GM21717 (cell line): ENCODE measurements around the gene ARHGAP15.

Source experiments
- ATAC-seq: cut with Tn5 transposase; IDR thresholded peaks from one replicate; pipeline ENCODE4 v1.9.1; 2021; ENCODE audit warnings: mild to moderate bottlenecking, moderate library complexity; ENCODE audit not compliant: unreplicated experiment

The ARHGAP15 gene

GRCh38 chr2:143559147-143559546 lies 429.9 kb downstream of the ARHGAP15 start:
- no peak for ATAC-seq

DNA sequence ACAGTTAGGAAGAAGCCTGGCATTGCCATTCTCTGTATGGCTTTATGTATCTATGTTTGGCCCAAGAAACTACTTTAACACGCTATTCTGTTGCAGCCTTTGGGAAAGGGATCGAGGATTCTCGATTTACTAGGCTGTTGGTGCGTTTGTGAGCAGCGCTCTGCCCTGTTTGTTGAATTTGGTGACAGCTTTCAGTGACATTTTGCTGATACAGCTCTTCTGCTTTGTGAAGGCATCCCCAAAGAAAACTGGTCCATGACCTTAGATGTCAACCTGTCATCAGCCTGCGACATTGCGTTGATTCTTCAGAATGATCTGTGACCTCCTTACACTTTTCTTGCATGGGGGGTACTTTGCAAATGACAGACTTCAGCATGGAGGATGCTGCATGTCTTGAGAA lies 431.5 kb downstream of the ARHGAP15 start:
- no peak for ATAC-seq

DNA sequence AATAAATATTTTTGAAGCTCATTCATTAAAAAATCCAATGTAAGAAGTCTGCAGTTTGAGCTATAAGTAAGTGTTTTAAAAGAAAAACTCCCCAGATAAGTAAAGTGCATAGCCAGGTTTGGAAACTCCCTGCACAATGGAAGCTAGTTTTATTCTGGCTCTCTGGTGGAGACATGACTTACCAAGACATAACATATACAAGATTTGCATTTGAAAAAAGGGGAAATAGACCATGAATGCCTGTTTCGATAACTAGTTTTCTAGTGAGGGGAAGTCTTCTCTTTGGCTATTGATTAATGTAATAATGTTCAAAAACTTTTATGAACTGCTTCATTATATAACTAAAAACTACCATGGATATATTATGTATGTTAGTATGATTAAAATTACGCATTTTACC lies 435.2 kb downstream of the ARHGAP15 start:
- peak; percentile 66 for ATAC-seq

DNA sequence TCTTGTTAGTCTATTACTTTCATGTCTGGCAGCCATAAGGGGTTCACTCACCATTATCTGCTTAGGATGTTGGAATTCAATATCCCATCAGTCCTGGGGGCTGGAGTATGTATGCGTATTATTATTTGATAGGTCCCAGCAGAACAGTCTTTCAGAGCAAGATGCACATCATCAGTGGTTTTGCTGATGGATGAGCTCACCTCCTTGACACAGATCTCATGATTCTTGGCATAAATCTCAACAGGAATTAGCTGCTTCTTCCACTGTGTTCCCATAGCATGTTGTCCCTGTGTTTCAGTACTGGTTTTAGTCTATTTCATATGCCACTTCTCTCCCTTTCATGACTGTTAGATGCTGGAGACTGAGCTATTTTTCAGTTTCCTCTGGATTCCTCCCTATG lies 442.5 kb downstream of the ARHGAP15 start:
- no peak for ATAC-seq

GRCh38 chr2:143572421-143572820 lies 443.2 kb downstream of the ARHGAP15 start:
- ATAC-seq, result no peak

- no peak for ATAC-seq
These were observed 444.9 kb downstream of the ARHGAP15 start for GRCh38 chr2:143574069-143574468.

DNA sequence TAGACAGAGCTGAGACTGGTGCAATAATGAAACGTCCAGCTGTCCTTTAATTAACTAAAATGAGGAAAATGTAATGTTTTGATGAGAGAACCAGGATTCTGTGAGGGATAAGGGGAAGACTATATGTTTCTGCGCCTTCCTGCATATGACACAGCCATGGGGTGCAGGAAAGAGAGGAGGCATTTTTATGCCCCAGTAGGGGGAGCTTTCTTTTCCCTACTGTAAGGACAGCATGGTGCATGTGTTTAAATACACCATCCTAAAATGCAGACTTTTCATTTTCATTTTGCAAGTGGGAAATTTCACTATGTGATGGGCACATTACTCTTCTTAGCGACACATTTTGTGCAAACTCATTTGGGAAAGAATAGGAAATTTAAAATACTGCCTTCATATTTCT lies 446.1 kb downstream of the ARHGAP15 start:
- no peak for ATAC-seq

GRCh38 chr2:143577489-143577888 lies 448.3 kb downstream of the ARHGAP15 start:
- ATAC-seq, result no peak

- ATAC-seq, result no peak
These were observed 450.2 kb downstream of the ARHGAP15 start for GRCh38 chr2:143579456-143579855.

GRCh38 chr2:143581134-143581533 lies 451.9 kb downstream of the ARHGAP15 start:
- ATAC-seq, result no peak

DNA sequence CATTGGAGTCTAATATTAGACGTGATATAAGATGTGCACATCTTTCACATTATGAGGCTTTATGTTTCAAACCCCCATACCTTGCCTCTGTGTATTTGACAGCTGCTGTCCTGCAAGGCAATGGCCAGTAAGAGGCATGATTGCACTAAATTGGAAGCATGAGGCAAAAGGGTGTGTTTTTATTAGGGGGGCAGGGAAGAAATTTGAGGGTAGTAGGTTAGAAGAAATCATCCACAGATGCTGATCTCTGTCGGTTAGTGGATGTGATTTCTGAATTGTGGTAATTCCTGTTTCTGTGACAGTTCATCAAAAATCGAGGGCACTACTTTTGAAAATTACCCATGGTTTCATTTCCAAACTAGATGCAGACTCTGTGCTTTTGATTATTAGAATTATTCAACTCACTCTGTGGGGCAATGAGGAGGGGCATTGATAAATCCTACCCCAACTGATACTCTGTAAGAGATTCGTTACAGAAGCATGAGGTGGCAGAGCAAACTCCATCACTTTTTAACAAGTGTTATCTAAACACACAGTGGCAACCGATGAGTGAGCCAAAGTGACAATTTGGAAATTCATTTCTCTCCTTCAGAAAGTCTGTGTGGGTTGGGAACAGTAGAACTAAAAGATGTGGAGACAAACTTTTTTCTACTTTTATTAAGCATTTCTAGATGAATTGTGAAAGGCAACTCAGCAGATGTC lies 453.0 kb downstream of the ARHGAP15 start:
- ATAC-seq, result no peak

DNA sequence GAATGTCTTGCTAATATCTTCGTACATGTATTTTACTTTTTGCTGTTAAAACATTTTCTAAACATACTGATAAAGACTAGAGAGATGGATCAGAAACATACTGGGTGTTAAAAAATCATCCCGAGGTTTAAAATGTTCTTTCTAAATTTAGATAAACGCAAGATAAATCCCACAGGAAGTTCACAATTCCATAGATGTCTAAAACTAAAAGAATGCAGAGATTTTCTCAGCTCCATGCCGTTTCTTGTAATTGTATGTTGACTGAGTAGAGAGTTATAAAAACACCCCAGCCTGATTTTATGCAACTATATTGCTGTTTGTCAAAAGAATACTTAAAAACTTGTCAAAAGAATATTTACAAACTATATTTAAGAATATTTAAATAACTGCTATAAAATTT lies 455.7 kb downstream of the ARHGAP15 start:
- no peak for ATAC-seq

DNA sequence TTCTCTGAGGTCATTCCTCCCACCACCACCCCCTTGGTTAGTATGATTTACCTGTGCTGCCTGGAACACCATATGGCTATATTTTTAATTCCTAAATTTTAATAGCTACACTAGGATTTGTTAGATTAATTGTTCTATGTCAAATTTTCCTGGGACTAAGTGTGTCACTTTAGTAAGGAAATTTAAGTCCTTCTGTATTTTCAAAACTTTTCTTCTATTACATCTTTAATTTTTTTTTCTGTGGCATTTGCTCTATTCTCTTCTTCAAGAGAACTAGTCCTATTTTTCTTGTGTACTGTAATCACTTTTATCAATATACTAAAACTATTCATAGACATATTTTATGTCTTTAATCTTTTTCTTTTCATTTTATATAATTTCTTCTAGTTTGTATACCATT lies 456.9 kb downstream of the ARHGAP15 start:
- ATAC-seq, result no peak

DNA sequence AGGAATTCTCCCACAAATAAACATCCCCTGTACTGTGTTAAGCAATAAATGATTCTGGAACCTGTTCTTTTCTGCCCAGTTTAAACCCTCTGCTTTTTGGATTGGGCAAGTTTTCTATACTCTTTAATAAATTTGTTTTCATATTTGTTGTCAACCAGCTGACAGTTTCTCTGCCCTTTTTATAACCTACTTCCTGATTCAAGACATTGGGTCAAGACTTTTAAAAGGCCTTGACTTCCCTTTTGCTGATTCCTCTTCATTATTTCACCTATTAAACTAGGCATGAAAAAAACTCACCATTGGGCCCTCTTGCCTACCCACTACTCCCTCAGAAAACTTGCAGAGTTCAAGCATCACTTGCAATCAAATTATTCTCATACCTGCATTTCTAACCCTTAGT lies 459.5 kb downstream of the ARHGAP15 start:
- ATAC-seq, result no peak

DNA sequence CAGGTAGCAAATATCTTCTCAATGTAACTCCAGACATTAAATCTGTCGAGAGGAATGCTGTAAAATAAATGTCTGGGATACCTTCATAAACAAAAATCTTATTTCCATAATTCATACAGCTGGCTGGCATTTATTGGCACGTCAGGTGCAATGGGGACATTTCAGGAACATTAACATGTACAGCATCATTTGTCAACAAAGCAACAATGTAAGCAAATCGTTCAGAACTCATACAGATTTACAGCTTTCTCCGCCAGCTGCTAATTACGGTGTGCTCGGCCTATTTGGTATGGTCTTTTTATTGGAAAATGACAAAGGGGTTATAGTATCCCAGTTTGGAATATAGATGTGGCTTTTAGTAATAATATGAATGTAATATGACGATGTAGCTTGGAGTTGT lies 464.9 kb downstream of the ARHGAP15 start:
- ATAC-seq, result no peak

DNA sequence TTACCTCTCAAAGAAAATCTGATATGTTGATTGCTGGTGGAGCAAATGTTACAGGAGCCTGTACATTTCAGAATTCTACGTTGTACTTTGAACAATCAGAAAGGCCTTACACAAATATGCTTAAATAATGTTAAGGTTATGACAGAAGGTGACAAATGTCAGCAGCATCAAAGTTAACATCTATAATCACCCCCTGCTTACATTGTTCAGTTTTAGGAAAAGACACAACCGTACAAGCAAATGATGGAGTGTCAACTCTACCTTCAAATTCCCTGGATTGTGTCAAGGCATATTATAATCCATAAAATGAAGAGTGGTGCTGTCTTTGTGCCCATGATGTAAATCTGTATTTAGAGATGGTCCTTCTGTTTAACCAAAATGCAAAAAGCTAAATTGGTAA lies 465.5 kb downstream of the ARHGAP15 start:
- no peak for ATAC-seq

- no peak for ATAC-seq
These were observed 470.9 kb downstream of the ARHGAP15 start for GRCh38 chr2:143600116-143600515.

GRCh38 chr2:143601828-143602227 lies 472.6 kb downstream of the ARHGAP15 start:
- ATAC-seq, result no peak

- no peak for ATAC-seq
These were observed 473.9 kb downstream of the ARHGAP15 start for GRCh38 chr2:143603035-143603655.

DNA sequence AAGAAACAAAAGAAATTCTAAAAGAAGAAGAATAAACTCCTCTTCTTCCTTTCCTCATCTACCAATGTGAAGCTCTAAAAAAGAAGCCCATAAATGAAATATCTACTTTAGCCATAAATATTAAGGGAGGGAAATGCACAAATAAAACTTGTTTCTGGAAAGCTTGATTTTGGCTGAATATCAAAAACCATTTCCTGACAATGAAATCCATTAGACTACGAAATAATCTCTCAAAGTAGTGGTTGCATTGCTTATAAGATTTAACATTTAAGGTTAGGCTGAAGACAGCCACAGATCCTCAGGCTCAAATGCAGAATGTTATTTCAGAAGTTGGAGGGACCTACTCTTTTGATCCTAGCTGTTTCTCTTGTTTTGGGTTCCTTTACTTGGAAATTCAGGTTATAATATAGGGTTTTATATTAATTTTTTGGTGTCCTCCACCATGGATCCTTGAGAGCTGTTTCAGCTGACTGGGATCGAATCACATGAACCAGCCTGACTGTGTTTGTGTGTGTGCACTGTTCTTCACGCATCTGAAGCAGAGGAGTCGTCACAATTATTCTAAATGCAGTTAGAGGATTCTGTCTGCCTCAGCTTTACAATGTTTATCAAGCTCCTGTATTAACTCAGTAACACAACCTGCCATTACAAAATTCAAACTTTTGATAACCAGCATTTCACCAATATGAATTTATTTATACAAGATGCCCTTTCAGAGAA lies 474.8 kb downstream of the ARHGAP15 start:
- no peak for ATAC-seq

- ATAC-seq, result no peak
These were observed 475.3 kb downstream of the ARHGAP15 start for GRCh38 chr2:143604566-143604959.
